Stimulated activated CD4-positive, alpha-beta T cell treated with anti-CD3 and anti-CD28 coated beads, Interleukin-1b, Interleukin-23, amount 100 ng/mL, for 48 hours (primary cell): ENCODE results near the gene UNC50.
"Not testable (repeated sequence)": the region's sequence is repeated elsewhere in the genome, so short reads cannot be mapped to it uniquely, and the experiment has no call there.

Source experiments
- DNase-seq: peaks from one replicate; pipeline ENCODE4 v3.0.0-alpha.2; 2020

The UNC50 gene

GRCh38 chr2:98576666-98577312 is 31.6 kb upstream of the UNC50 start:
- no peak for DNase-seq

GRCh38 chr2:98577313-98577712 is 31.1 kb upstream of the UNC50 start:
- no peak for DNase-seq

GRCh38 chr2:98578231-98578630 is 30.2 kb upstream of the UNC50 start:
- no peak for DNase-seq

- DNase-seq: no peak
Measured at GRCh38 chr2:98579926-98580325, 28.5 kb upstream of the UNC50 start.

- no peak for DNase-seq
Measured at GRCh38 chr2:98580656-98581284, 27.6 kb upstream of the UNC50 start.

- DNase-seq: no peak
Measured at GRCh38 chr2:98582523-98582922, 25.9 kb upstream of the UNC50 start.

- DNase-seq: no peak
Measured at GRCh38 chr2:98583276-98583675, 25.1 kb upstream of the UNC50 start.

- DNase-seq: no peak
Measured at GRCh38 chr2:98583816-98584618, 24.4 kb upstream of the UNC50 start.

- DNase-seq: no peak
Measured at GRCh38 chr2:98585386-98585785, 23.0 kb upstream of the UNC50 start.

GRCh38 chr2:98586551-98587140 is 21.7 kb upstream of the UNC50 start:
- no peak for DNase-seq

- DNase-seq: no peak
Measured at GRCh38 chr2:98588880-98589431, 19.4 kb upstream of the UNC50 start.

GRCh38 chr2:98589489-98589888 is 18.9 kb upstream of the UNC50 start:
- no peak for DNase-seq

GRCh38 chr2:98592565-98592964 is 15.8 kb upstream of the UNC50 start:
- DNase-seq: no peak

GRCh38 chr2:98594665-98595064 is 13.7 kb upstream of the UNC50 start:
- not testable (repeated sequence) for DNase-seq

- no peak for DNase-seq
Measured at GRCh38 chr2:98598781-98599428, 9.5 kb upstream of the UNC50 start.

GRCh38 chr2:98601532-98602132 is 6.8 kb upstream of the UNC50 start:
- no peak for DNase-seq

GRCh38 chr2:98604547-98604946 is 3.8 kb upstream of the UNC50 start:
- DNase-seq: no peak

- no peak for DNase-seq
Measured at GRCh38 chr2:98605076-98605475, 3.3 kb upstream of the UNC50 start.

- DNase-seq: no peak
Measured at GRCh38 chr2:98606431-98606830, 2.0 kb upstream of the UNC50 start.

- DNase-seq: no peak
Measured at GRCh38 chr2:98607104-98607503, 1.3 kb upstream of the UNC50 start.

- DNase-seq: no peak
Measured at GRCh38 chr2:98607741-98608115, 661 bp upstream of the UNC50 start.

GRCh38 chr2:98608962-98609604 is 694 bp downstream of the UNC50 start:
- no peak for DNase-seq
